Measurements from ENCODE around the gene NUSAP1. TPM values are rescaled to one million over a fixed set of nuclear protein-coding genes. Genes with fewer than 3 reads are reported as not detected.

NUSAP1 gene
- total RNA-seq, 2 donors from 2014 or later = 118 to 185 TPM

- DNase-seq = no peak
- Mint-ChIP-seq H3K9me3 (no peaks in the 10 kb centered on the region), H3K4me1 (no peaks in the 10 kb centered on the region), H3K27ac (no peak overlapping the region), H3K27me3 (ENCODE audit: insufficient read depth) (no peaks in the 10 kb centered on the region), H3K36me3 (ENCODE audit: low read depth) (peaks cover 18% of the 10 kb centered on the region), H3K4me3 (no peak overlapping the region)
- no peak for TF ChIP-seq CTCF (conservative IDR thresholded peaks at IDR 0.05)
- Histone ChIP-seq H3K27ac (ENCODE audit: low read depth, low read length) (no peak overlapping the region), H3K36me3 (ENCODE audit: control insufficient read depth, insufficient read depth, low read length) (peaks cover 19% of the 10 kb centered on the region), H3K9ac (ENCODE audit: extremely low read depth, low read length, poor library complexity, severe bottlenecking) (no peak overlapping the region), H3K4me3 (ENCODE audit: low read length) (no peak overlapping the region), H3K4me1 (ENCODE audit: control insufficient read depth, insufficient read depth, low read length) (no peaks in the 10 kb centered on the region), H3K27me3 (ENCODE audit: control insufficient read depth, insufficient read depth, low read length, poor library complexity, severe bottlenecking) (no peaks in the 10 kb centered on the region), H3K9me3 (ENCODE audit: control insufficient read depth, low read length) (no peaks in the 10 kb centered on the region)
- WGBS, 2 experiments (ENCODE audit: insufficient coverage in 1 of 2, insufficient read length in 1 of 2) = 85 to 89% methylated on average over 6 of the region's 6 CpGs
Observed at GRCh38 chr15:41387646-41388045, 55.0 kb downstream of the NUSAP1 start.

GRCh38 chr15:41392659-41393058 lies 60.0 kb downstream of the NUSAP1 start:
- Mint-ChIP-seq H3K4me3 (no peak overlapping the region), H3K27me3 (ENCODE audit: insufficient read depth) (no peaks in the 10 kb centered on the region), H3K36me3 (ENCODE audit: low read depth) (peaks cover 29% of the 10 kb centered on the region), H3K27ac (no peak overlapping the region), H3K4me1 (no peaks in the 10 kb centered on the region), H3K9me3 (no peaks in the 10 kb centered on the region)
- no peak for DNase-seq
- TF ChIP-seq CTCF (conservative IDR thresholded peaks at IDR 0.05) = no peak
- no peaks in the 10 kb centered on the region for H3K9me3 ChIP-seq (ENCODE audit: control insufficient read depth, low read length)
- no peak overlapping the region for H3K4me3 ChIP-seq (ENCODE audit: low read length)
- no peaks in the 10 kb centered on the region for H3K27me3 ChIP-seq (ENCODE audit: control insufficient read depth, insufficient read depth, low read length, poor library complexity, severe bottlenecking)
- H3K27ac ChIP-seq (ENCODE audit: low read depth, low read length) = no peak overlapping the region
- H3K4me1 ChIP-seq (ENCODE audit: control insufficient read depth, insufficient read depth, low read length) = no peaks in the 10 kb centered on the region
- no peak overlapping the region for H3K9ac ChIP-seq (ENCODE audit: extremely low read depth, low read length, poor library complexity, severe bottlenecking)
- 83 to 89% methylated on average over 1 to 2 of the region's 2 CpGs for WGBS, 2 experiments (ENCODE audit: insufficient coverage in 1 of 2, insufficient read length in 1 of 2)
- peaks cover 27% of the 10 kb centered on the region for H3K36me3 ChIP-seq (ENCODE audit: control insufficient read depth, insufficient read depth, low read length)

DNA sequence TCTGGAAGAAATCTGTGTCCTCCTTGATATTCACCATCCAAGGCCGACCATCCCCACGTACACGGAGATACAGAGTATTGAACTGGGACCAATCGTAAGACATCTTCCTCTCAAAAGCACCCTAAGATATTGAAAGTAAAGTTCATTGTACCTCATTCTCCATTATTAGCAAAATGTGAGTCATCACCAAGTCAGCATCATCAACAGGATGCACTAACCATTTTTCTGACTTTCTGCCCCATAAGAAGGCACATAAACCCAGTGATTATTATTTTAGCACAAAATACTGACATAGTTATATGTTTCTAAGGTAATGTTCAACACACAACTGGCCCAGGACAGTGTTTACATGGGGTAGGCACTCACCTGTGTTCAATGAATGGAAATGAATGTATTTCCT lies 62.2 kb downstream of the NUSAP1 start:
- Histone ChIP-seq H3K27me3 (ENCODE audit: control insufficient read depth, insufficient read depth, low read length, poor library complexity, severe bottlenecking) (no peaks in the 10 kb centered on the region), H3K9ac (ENCODE audit: extremely low read depth, low read length, poor library complexity, severe bottlenecking) (no peak overlapping the region), H3K4me1 (ENCODE audit: control insufficient read depth, insufficient read depth, low read length) (no peaks in the 10 kb centered on the region), H3K36me3 (ENCODE audit: control insufficient read depth, insufficient read depth, low read length) (peaks cover 21% of the 10 kb centered on the region), H3K4me3 (ENCODE audit: low read length) (no peak overlapping the region), H3K9me3 (ENCODE audit: control insufficient read depth, low read length) (no peaks in the 10 kb centered on the region), H3K27ac (ENCODE audit: low read depth, low read length) (no peak overlapping the region)
- H3K27ac Mint-ChIP-seq = no peak overlapping the region
- 99 to 100% methylated on average over 3 to 4 of the region's 4 CpGs for WGBS, 2 experiments (ENCODE audit: insufficient coverage in 1 of 2, insufficient read length in 1 of 2)
- H3K9me3 Mint-ChIP-seq = no peaks in the 10 kb centered on the region
- no peaks in the 10 kb centered on the region for H3K27me3 Mint-ChIP-seq (ENCODE audit: insufficient read depth)
- no peaks in the 10 kb centered on the region for H3K4me1 Mint-ChIP-seq
- no peak for DNase-seq
- H3K36me3 Mint-ChIP-seq (ENCODE audit: low read depth) = peaks cover 23% of the 10 kb centered on the region
- no peak for TF ChIP-seq CTCF (conservative IDR thresholded peaks at IDR 0.05)
- no peak overlapping the region for H3K4me3 Mint-ChIP-seq

All from endodermal cell (in vitro differentiated cells).